GM06990 (cell line): Measurements from ENCODE around the gene TUBGCP6.

Experiments used
- DNase-seq: peaks from one replicate; pipeline ENCODE4 v3.0.0-alpha.2; 2011; ENCODE audit not compliant: insufficient read length; ENCODE audit errors: extremely low read depth
- H3K27me3 ChIP-seq: replicated peaks from 2 replicates; pipeline ENCODE4 v1.6.0; 2011; ENCODE audit warnings: low read length; ENCODE audit not compliant: control insufficient read depth, insufficient read depth
- H3K36me3 ChIP-seq: 2 replicates; pipeline ENCODE4 v1.5.1; 2011; ENCODE audit warnings: low read length; ENCODE audit not compliant: control insufficient read depth, insufficient read depth
- H3K4me3 ChIP-seq: replicated peaks from 2 replicates; pipeline ENCODE4 v1.5.1; 2011; ENCODE audit warnings: low read depth, mild to moderate bottlenecking, control low read depth, low read length
- TF ChIP-seq, protein P1 (sequence below): IDR thresholded peaks from 2 replicates; pipeline ENCODE4 v1.5.1; 2011; ENCODE audit warnings: low read length, control low read depth, mild to moderate bottlenecking, inconsistent platforms; ENCODE audit not compliant: insufficient read depth, poor library complexity, severe bottlenecking

TUBGCP6 gene

DNA sequence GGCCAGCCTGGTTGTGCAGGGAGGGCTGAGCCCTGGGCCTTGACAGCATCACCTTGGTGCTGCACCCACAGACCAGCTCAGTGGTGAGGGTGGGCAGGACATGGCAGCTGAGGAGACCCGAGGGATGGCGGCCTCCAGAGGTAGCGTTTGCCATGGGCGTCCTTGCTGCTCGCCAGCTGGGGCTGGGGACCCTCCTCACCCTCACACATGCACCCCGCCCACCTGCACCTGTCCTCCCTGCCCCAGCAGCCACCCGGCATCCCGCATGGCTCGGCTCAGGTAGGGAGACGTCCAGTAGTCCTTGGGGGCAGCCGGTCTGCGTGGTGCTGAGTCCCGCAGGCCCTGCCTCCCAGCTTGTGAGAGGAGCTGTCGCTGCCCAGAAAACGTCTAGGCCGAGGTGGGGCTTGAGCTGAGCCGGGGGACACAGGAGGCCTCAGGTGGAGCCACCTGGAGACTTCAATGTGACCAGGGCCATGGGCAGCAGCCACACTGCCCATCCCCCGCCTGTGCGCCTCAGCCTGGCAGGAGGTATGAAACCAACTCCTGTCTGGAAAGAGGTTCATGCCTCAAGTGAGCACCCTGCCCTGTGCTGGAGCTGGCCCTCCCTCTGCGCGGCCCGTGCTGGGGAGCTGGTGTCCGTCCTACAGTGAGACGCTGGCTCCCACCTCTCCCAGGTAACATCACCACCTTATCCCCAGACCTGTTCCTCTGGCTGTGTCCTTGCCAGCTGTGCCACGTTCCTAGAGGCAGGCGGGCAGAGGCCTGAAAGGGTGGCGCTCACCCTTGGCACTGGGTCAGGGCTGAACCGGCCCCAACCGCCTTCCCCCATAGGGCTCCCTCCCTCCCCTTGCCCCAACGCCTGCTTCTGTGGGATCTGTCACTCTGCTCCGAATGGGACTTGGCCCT, 62.4 kb downstream of the TUBGCP6 start:
- TF ChIP-seq, protein P1, sequence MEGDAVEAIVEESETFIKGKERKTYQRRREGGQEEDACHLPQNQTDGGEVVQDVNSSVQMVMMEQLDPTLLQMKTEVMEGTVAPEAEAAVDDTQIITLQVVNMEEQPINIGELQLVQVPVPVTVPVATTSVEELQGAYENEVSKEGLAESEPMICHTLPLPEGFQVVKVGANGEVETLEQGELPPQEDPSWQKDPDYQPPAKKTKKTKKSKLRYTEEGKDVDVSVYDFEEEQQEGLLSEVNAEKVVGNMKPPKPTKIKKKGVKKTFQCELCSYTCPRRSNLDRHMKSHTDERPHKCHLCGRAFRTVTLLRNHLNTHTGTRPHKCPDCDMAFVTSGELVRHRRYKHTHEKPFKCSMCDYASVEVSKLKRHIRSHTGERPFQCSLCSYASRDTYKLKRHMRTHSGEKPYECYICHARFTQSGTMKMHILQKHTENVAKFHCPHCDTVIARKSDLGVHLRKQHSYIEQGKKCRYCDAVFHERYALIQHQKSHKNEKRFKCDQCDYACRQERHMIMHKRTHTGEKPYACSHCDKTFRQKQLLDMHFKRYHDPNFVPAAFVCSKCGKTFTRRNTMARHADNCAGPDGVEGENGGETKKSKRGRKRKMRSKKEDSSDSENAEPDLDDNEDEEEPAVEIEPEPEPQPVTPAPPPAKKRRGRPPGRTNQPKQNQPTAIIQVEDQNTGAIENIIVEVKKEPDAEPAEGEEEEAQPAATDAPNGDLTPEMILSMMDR = no peak
- no peaks in the 10 kb centered on the region for H3K36me3 ChIP-seq

DNA sequence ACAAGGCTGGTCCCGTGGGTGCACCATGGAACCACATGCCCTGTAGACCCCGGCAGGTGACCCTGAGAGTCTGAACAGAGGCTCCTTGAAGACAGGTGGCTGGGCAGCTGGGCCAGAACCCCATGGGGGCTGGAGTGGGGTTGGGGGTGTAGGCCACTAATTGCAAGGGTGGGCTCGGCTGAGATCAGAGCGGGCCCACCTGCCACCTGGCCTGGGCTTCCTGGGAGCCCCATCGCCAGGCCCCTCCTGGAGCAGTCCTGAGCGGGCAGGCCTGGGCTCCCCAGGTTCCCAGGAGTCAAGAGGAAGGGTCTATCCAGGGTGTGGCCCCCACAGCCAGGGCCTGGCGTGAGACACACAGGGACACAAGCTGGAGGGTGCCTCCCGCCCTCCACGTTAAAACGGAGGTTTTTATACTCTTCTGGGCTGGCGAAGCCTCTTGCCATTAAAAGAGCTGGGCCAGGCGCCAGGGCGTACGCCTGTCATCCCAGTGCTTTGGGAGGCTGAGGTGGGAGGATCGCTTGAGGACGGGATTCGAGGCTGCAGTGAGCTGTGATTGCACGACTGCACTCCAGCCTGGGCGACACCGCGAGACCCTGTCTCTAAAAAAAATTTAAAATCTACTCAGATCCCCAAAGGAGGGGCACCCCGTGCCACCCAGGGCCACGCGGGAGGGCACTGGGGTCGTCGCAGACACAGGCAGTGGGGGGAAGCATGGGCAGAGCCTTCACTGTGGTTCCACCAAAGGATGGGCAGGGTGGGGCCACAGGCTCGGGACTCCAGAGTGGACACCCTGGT, 63.9 kb downstream of the TUBGCP6 start:
- H3K27me3 ChIP-seq = no peaks in the 10 kb centered on the region
- no peaks in the 10 kb centered on the region for H3K36me3 ChIP-seq
- no peak for DNase-seq
- TF ChIP-seq, protein P1 = no peak
- H3K4me3 ChIP-seq = no peak overlapping the region

More for the DNA sequence above, 62.4 kb downstream of the TUBGCP6 start:
- no peak for DNase-seq
- Histone ChIP-seq H3K27me3 (no peaks in the 10 kb centered on the region), H3K4me3 (no peak overlapping the region)

DNA sequence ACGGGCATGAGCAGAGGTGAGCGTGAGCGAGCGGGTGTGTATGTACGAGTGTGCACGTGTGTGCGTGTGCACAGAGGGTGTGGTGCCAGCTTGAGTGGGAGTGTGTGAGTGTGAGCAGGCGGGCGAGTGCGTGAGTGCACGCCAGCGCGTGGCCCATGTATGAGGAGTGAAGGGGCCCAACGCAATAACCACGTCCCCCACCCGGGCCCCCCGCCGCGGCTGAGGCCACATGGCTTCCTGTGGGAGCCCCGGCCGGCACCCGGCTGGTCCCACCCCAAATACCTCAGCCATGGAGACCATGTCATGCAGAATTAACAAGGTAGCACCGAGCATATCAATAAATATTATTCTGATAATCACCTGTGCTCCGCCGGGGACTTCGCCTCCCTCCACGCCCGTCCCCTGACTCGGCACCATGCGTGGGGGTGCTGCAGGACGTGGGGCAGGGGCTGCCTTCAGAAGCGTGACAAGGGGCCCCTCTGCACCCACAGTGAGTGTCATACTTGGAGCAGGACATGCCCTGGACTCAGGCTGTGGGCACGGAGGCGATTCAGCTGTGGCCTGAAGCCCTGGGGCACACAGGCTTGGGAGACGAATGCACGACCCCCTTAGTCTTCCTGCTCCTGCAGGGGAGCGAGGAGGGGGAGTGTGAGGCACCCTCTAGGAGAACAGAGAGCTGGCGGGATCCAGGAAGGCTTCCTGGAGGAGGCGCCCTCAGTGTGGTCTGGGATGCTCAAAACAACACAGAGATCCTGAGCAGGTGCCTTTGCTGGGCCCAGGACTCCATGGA, 64.7 kb downstream of the TUBGCP6 start:
- Histone ChIP-seq H3K36me3 (no peaks in the 10 kb centered on the region), H3K4me3 (no peak overlapping the region), H3K27me3 (no peaks in the 10 kb centered on the region)
- no peak for DNase-seq
- TF ChIP-seq, protein P1 = no peak

DNA sequence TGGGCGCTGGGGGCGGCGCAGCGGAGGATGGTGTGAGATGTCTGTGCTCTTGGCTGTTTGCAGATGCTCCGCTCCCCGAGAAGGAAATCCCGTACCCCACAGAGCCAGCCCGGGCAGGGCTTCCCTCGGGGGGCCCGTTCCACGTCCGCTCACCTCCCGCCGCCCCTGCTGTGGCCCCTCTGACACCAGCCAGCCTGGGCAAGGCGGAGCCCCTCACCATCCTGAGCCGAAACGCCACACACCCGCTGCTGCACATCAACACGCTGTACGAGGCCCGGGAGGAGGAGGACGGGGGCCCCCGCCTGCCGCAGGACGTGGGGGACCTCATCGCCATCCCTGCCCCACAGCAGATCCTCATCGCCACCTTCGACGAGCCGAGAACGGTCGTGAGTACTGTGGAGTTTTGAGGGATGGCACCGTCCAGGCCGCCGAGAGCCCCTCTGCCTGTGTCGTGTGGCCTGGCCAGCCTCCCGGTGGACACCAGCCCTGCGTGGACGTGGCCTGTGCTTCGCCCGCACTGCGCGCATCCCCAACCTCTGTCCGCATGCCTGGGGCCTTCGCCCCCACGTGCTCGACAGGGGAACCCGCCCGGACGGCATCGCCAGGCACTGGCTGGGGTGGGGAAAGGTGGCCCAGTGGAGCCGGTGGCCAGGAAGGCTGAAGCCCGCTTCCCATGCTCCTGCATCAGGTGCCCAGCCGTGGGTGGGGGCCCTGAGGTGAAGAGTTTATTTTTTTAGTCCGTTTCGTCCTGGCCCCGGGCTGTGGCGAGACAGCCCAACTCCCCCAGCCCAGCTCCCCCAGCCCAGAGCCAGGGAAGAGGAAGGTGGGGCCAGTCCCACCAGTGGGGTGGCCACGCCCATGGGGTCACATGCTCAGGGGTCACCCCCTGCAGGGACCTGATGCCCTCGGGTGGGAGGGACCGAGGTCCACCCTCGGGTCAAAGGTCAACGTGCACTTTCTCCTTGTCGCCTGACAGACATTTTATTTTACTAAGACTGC, 65.7 kb downstream of the TUBGCP6 start:
- Histone ChIP-seq H3K4me3 (no peak overlapping the region), H3K27me3 (no peaks in the 10 kb centered on the region), H3K36me3 (no peaks in the 10 kb centered on the region)
- TF ChIP-seq, protein P1 = no peak
- DNase-seq = no peak
